ENCODE results near the gene SHMT2.

- TF ChIP-seq EP300 (IDR thresholded peaks at IDR 0.05), result no peak
- TF ChIP-seq CTCF (IDR thresholded peaks at IDR 0.05), result no peak
Observed at GRCh38 chr12:57247041-57247440, 17.5 kb downstream of the SHMT2 start.
